ENCODE measurements around the gene PHF21A.
"Not testable (repeated sequence)": the region's sequence is repeated elsewhere in the genome, so short reads cannot be mapped to it uniquely, and the experiment has no call there.

GRCh38 chr11:45900175-45900800 lies 221.0 kb downstream of the PHF21A start:
- not testable (repeated sequence) for TF ChIP-seq CTCF, POLR2AphosphoS5 (IDR thresholded peaks at IDR 0.05)
